Mucosa of rectum (tissue), 2 donors: ENCODE data around the gene TVP23C.

Experiments
- H3K27ac ChIP-seq, 2 donors: one replicate each; pipeline ENCODE4 v1.7.0; 2013; ENCODE audit warnings: inconsistent platforms in 2 of 2, low read depth in 2 of 2, low read length in 2 of 2
- H3K27me3 ChIP-seq, 2 donors: one replicate each; pipeline ENCODE4 v1.7.0; 2013; ENCODE audit warnings: low read length in 2 of 2; ENCODE audit not compliant: control insufficient read depth in 2 of 2, insufficient read depth in 2 of 2
- H3K36me3 ChIP-seq, 2 donors: one replicate each; pipeline ENCODE4 v1.7.0; 2013; ENCODE audit warnings: low read length in 2 of 2; ENCODE audit not compliant: control insufficient read depth in 2 of 2, insufficient read depth in 2 of 2
- H3K4me1 ChIP-seq, 2 donors: one replicate each; pipeline ENCODE4 v1.7.0; 2013; ENCODE audit warnings: low read length in 2 of 2, mild to moderate bottlenecking in 1 of 2; ENCODE audit not compliant: control insufficient read depth in 2 of 2, insufficient read depth in 2 of 2
- H3K4me3 ChIP-seq, 2 donors: one replicate each; pipeline ENCODE4 v1.7.0; 2013; ENCODE audit warnings: low read length in 2 of 2
- H3K9ac ChIP-seq, 2 donors: one replicate each; pipeline ENCODE4 v1.7.0; 2013; ENCODE audit warnings: low read length in 2 of 2, low read depth in 1 of 2, mild to moderate bottlenecking in 1 of 2
- H3K9me3 ChIP-seq, 2 donors: one replicate each; pipeline ENCODE4 v1.7.0; 2013; ENCODE audit warnings: low read length in 2 of 2; ENCODE audit not compliant: control insufficient read depth in 2 of 2
- donor health status: healthy.
- donor health status: Normal muscosa, but diverticular disease.

TVP23C gene

GRCh38 chr17:15453782-15454181 is 109.5 kb downstream of the TVP23C start:
- Histone ChIP-seq H3K27me3 (no peaks in the 10 kb centered on the region), H3K9me3 (no peaks in the 10 kb centered on the region), H3K36me3 (peaks cover 0 to 2% of the 10 kb centered on the region in 2 donors), H3K4me3 (no peak overlapping the region), H3K27ac (peak overlapping the region in 1 of 2 donors; percentile 40), H3K9ac (no peak overlapping the region), H3K4me1 (peaks cover 3 to 8% of the 10 kb centered on the region in 2 donors)

GRCh38 chr17:15453246-15453645 is 110.0 kb downstream of the TVP23C start:
- H3K9me3 ChIP-seq = no peaks in the 10 kb centered on the region
- peaks cover 0 to 2% of the 10 kb centered on the region in 2 donors for H3K36me3 ChIP-seq
- H3K4me3 ChIP-seq = no peak overlapping the region
- H3K4me1 ChIP-seq = peaks cover 3 to 8% of the 10 kb centered on the region in 2 donors
- H3K27me3 ChIP-seq = no peaks in the 10 kb centered on the region
- H3K27ac ChIP-seq = peak overlapping the region in 1 of 2 donors; percentile 18
- H3K9ac ChIP-seq = no peak overlapping the region

GRCh38 chr17:15452746-15453145 is 110.5 kb downstream of the TVP23C start:
- Histone ChIP-seq H3K9me3 (no peaks in the 10 kb centered on the region), H3K4me3 (no peak overlapping the region), H3K9ac (no peak overlapping the region), H3K36me3 (peaks cover 0 to 2% of the 10 kb centered on the region in 2 donors), H3K4me1 (peaks cover 2 to 8% of the 10 kb centered on the region in 2 donors), H3K27ac (peak overlapping the region; percentile 15 to 25), H3K27me3 (no peaks in the 10 kb centered on the region)
